NCI-H1436 (cell line): ENCODE results near the gene ENKUR.
"Not testable (repeated sequence)": the region's sequence is repeated elsewhere in the genome, so short reads cannot be mapped to it uniquely, and the experiment has no call there.

Experiments
- DNase-seq: peaks from one replicate; lab custom pipeline; 2025; lab: John Stamatoyannopoulos, UW

The ENKUR gene

DNA sequence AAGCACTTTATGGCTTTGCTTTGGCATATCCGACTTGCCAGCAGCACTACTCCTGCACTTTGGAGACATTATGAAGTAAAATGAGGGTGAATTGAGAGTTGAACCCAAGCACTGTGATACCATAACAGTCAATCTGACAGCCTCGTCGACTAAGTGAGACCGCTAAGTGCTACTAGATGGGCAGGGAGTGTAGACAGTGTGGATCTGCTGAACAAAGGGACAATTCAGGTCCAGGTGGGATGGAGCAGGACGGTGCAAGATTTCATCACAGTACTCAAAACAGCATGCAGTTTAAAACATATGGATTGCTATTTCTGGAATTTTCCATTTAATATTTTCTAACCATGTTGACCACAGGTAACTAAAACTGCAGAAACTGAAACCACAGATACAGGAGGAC lies 42.8 kb downstream of the ENKUR start:
- no peak for DNase-seq

DNA sequence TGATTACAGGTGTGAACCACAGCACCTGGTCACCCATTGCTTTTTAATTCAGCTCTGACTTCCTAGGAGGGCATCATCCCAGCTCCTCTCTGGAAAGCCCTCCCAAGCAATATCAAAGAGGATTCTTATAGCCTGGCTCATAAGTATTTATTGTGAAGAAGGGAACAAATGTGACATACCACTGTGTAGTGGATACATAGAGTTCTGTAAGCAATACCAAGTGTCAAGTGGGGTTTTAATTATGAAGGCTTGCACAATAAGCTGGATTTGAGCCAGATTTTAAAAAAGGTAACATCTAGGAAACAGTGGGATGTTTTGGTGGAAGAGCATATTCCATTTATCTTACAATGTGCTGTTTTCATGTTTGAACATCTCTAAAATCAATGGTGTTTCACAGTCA lies 44.6 kb downstream of the ENKUR start:
- DNase-seq = no peak

GRCh38 chr10:24969841-24970281 lies 46.1 kb downstream of the ENKUR start:
- DNase-seq = no peak

DNA sequence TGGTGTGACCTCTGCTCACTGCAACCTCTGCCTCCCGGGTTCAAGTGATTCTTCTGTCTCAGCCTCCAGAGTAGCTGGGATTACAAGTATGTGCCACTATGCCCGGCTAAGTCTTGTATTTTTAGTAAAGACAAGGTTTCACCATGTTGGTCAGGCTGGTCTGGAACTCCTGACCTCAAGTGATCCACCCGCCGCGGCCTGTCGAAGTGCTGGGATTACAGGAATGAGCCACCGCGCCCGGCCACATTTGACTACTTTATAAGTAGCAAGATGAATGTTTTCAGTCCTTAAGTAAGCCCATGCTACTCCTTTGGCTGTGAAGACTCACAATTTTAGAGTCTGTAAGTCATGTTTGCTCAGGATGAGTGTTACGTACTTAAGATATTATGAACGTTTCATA lies 47.0 kb downstream of the ENKUR start:
- DNase-seq = not testable (repeated sequence)

DNA sequence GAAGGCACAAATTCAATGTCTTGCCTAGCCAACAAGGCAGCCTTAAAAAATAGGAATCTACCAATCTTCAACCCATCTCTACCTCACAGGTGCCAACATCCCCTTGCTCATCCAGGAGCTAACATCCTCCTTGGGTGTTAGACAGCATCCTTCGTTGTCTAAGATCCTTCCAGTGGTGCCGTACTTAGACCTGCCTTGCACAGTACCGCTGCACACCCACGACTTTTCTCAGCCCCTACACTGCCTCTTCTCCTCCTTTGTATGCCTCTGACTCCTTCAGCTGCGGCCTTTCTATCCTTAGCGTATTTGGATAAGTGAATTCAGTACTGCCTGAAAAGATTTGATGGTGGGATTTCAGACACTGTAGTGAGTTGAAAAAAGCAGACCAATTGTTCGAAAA lies 47.6 kb downstream of the ENKUR start:
- no peak for DNase-seq

- no peak for DNase-seq
These were observed 48.9 kb downstream of the ENKUR start for GRCh38 chr10:24966962-24967481.

DNA sequence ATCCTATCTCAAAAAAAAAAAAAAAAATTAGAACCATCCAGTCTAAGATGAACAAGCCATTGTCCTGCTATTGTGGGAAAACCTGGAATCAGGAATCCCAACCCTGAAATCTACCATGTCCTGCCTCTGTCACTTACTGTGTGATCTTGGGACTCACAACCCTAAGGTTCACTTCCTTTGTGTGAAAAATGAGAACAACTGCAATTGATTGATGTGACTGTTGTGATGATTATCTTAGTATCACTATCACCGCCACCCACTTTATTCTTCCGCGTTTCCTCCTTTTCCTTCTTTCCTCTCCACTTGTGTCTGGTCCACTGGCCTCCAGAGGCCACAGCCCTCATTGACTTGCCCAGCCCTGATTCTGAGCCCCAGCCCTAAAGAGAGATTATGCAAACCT lies 50.9 kb downstream of the ENKUR start:
- DNase-seq = no peak

DNA sequence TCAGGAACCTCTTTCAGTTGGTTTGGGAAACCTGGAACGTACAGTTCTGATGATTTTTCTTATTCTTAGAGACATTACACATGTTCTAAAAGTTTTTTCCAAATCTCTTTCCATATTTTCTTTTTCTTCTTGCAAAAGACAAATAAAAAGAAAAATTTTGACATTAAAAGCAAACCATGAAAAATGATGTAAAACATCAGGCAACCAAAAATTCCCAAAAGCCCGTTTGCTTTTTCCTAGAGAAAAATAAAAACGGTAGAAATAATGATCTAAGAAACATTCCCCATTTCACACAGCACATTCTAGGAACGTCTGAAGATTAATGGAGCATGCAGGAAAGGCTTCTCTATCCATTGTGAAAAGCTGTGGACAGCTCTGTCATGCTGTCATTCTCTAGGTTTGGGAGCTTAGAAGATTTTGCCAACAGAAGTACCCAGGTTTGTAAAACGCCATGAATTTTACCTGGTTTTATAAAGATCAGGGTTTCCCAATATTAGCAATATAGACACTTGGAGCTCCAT lies 52.4 kb downstream of the ENKUR start:
- DNase-seq = no peak

DNA sequence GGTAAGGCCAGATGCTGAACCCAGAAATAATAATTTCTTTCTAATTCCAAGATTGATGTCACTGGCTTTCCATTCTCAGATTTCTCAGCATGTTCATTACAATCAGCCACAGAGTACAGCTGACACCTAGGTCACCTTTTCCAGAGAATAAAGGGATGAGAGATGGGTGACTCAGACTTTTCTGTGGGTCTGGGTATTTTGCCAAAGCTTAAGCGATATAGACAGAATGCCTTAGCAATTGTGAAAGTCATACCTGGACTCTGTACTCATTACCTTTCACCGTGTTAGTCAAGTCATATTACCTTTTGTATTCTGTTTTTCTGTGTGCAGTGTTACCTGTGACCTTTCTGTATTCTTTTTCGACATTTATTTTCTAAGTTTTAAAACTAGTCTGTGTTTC lies 53.0 kb downstream of the ENKUR start:
- DNase-seq = no peak

DNA sequence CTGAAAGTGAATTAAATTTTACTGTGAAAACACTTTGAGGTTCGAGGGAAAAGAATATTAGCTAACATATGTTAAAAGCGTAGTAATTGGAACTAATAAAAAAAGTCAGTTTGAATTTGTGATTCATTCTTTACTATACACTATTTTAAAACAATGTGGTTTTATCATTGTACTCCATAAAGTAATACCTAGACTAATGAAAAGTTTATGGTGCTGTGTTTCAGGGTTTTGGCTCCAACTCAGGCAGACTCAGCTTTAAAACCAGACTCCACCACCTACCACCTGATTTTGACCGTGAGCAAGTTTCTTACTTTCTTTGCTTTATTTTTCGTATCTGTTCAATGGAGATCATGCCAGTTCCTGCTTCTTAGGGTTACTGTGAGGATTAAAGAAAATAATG lies 54.4 kb downstream of the ENKUR start:
- DNase-seq = no peak

GRCh38 chr10:24959382-24959730 lies 56.6 kb downstream of the ENKUR start:
- DNase-seq = no peak

DNA sequence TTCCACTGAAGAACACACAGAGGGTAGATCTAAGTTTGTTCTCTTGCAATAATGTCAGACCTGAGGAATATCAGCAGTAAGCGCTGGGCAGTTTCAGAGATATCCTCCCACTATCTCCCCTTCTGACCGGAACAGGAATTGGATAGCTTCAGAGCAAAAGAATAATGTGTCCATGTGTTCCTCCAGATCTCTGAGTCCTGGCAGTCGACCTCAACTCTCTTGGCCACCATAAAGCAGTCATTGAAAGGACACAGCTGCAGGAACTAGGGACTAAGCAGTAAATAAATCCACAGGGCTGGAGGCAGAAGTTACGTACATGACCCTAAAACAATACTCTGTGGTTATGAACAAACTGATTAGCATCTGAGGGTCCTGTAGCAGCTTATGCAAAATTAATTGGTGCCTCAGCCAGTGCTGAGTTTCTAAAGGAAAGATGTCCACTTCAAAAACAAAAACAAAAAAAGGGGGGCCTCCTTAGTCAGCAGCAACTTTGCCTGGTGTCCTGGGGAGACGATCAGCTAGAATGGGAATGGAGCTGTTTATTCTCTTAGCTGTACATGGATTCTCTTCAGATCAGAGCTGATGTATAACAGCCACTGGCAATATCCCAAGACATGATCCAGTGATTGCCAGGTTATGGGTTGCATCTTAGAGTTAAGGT lies 57.1 kb downstream of the ENKUR start:
- DNase-seq = no peak

DNA sequence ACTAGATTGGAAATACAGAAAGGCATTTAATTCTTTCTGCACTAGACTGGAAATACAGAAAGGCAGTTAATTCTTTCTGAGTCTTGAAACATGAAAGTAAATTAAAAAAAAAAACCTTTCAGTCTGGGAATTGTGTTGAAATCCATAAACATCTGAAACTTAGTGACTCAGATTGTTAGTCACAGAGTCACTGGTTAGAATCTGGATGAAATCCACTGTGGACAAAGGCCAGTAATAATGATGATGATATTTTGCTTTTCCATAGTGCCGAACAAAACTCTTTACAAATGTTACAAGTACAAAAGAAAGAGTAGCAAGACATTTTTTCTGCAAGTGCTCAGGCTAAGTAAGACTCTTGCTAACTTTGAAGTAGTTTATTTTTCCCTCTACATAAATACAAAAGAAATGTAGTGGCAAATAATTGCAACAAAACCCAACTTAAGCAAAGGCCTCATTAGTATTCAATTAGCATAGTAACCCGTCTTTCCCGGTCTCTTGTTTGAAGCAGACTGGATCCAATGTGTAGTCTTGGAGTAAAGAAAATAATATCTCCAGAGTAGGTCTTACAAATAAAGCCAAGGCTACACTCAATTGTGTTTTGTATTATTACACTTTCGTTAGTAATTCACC lies 57.8 kb downstream of the ENKUR start:
- DNase-seq = no peak

DNA sequence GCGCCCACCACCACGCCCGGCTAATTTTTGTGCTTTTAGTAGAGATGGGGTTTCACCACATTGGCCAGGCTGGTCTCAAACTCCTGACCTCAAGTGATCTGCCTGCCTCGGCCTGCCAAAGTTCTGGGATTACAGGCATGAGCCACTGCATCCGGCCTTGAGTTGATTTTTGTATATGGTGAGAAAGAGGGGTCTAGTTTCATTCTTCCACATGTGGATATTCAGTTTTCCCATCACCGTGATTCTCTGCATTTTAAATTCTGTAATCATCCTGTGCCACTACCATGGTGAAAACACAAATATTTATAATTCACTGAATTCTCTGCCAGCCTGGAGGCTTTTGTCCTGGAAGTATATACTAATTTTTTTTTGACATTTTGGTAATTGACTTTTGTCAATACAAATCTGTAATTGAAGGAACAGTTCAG lies 58.3 kb downstream of the ENKUR start:
- not testable (repeated sequence) for DNase-seq

GRCh38 chr10:24953675-24954074 lies 62.3 kb downstream of the ENKUR start:
- DNase-seq = no peak

- DNase-seq = peak; percentile 77
These were observed 63.0 kb downstream of the ENKUR start for GRCh38 chr10:24952707-24953645.

DNA sequence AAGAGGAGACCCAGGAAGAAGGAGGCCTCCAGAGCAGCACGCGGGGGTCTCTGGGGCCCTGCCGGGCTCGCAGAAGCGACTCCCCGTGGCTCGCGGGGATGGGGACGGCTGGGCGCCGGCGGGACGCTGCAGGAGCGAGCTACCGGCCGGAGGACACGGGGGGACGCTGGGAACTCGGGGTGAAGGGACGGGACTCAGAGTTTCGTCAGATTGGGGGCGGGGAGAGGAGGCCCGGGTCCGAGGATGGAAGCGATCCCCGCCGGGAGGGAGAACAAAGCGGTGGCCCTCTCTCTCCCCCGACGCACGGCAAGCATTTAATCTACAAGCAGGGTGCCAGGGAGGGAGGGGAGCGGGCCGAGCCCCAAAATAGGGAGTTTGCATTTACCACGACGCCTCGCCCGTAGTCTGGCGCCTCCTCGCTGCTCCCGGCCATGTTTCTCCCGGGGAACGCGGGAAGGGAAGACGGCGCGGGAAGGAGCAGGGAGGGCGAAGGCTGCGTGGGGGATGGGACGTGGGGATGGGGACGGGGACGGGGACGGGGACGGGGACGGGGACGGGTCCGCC lies 63.7 kb downstream of the ENKUR start, which contains the start of gene PRTFDC1:
Gene PRTFDC1, minus strand, starts transcription at position 464 of the 564 bp plus-strand sequence. Its CDS starts 31 bp downstream, at position 433.
- DNase-seq = peak; percentile 55

- DNase-seq = peak; percentile 42
These were observed 64.5 kb downstream of the ENKUR start for GRCh38 chr10:24951201-24952142.

- no peak for DNase-seq
These were observed 65.5 kb downstream of the ENKUR start for GRCh38 chr10:24950439-24950838.

DNA sequence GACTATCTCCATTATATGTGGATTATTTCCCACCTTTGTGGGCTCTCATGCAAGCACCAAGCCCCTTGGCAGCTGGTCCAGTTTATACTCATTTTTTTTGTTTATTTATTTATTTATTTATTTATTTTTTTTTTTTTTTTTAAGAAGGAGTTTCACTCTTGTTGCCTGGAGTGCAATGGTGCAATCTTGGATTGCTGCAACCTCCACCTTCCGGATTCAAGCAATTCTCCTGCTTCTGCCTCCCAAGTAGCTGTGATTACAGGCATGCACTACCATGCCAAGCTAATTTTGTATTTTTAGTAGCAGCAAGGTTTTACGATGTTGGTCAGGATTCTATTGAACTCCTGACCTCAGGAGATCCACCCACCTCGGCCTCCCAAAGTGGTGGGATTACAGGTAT lies 66.3 kb downstream of the ENKUR start:
- no peak for DNase-seq
